GM23338 (cell line): Measurements from ENCODE around the gene RRBP1. TPM values are rescaled to one million over a fixed set of nuclear protein-coding genes. Genes with fewer than 3 reads are reported as not detected.

Source experiments
- ATAC-seq: fragments of 200-7000 bp; cut with Tn5 transposase; 3 replicates; pipeline ENCODE4 v1.9.1; 2020
- DNase-seq: peaks from one replicate; pipeline ENCODE4 v3.0.0-alpha.2; 2015; ENCODE audit warnings: low spot score
- H2AFZ ChIP-seq: fragments of 200-600 bp; sonication (generic); 2 replicates; pipeline ENCODE4 v1.8.0; 2016; ENCODE audit warnings: antibody characterized with exemption, mild to moderate bottlenecking, moderate library complexity
- H3F3A ChIP-seq: fragments of 200-600 bp; sonication (generic); replicated peaks from 2 replicates; pipeline ENCODE4 v1.8.0; 2017; ENCODE audit warnings: antibody characterized with exemption, mixed run types, low read depth
- H3K27ac ChIP-seq: fragments of 200-600 bp; sonication (generic); 2 replicates; pipeline ENCODE4 v1.6.1; 2016; ENCODE audit warnings: low read depth
- H3K27me3 ChIP-seq: fragments of 200-600 bp; sonication (generic); 2 replicates; pipeline ENCODE4 v1.8.0; 2016; ENCODE audit warnings: mild to moderate bottlenecking, mixed run types, moderate library complexity; ENCODE audit not compliant: insufficient read depth
- H3K36me3 ChIP-seq: fragments of 200-600 bp; sonication (generic); 2 replicates; pipeline ENCODE4 v1.8.0; 2016; ENCODE audit warnings: mild to moderate bottlenecking; ENCODE audit not compliant: insufficient read depth
- H3K4me1 ChIP-seq: fragments of 200-600 bp; sonication (generic); 2 replicates; pipeline ENCODE4 v1.8.0; 2016; ENCODE audit warnings: mild to moderate bottlenecking, moderate library complexity; ENCODE audit not compliant: insufficient read depth
- H3K4me2 ChIP-seq: fragments of 200-600 bp; sonication (generic); 2 replicates; pipeline ENCODE4 v1.7.1; 2017; ENCODE audit warnings: mixed run types
- H3K4me3 ChIP-seq: fragments of 200-600 bp; sonication (generic); 2 replicates; pipeline ENCODE4 v1.6.1; 2016; ENCODE audit warnings: mixed run types
- H3K79me2 ChIP-seq: fragments of 200-600 bp; sonication (generic); replicated peaks from 2 replicates; pipeline ENCODE4 v1.8.0; 2017; ENCODE audit warnings: mild to moderate bottlenecking; ENCODE audit not compliant: insufficient read depth
- H3K9me2 ChIP-seq: fragments of 200-600 bp; sonication (generic); 2 replicates; pipeline ENCODE4 v1.8.0; 2017; ENCODE audit not compliant: insufficient read depth
- H4K20me1 ChIP-seq: fragments of 200-600 bp; sonication (generic); replicated peaks from 2 replicates; pipeline ENCODE4 v1.8.0; 2017; ENCODE audit warnings: mild to moderate bottlenecking; ENCODE audit not compliant: insufficient read depth
- H3K27ac Mint-ChIP-seq: 2 replicates; pipeline ENCODE4 v1.8.0; 2020; ENCODE audit warnings: inconsistent platforms, mild to moderate bottlenecking, moderate library complexity, mixed read lengths
- H3K27me3 Mint-ChIP-seq: 3 replicates; pipeline ENCODE4 v1.8.0; 2022; ENCODE audit warnings: low read depth, mild to moderate bottlenecking, moderate library complexity, mixed read lengths, inconsistent platforms; ENCODE audit not compliant: insufficient read depth, poor library complexity
- H3K36me3 Mint-ChIP-seq: 3 replicates; pipeline ENCODE4 v1.8.0; 2021; ENCODE audit warnings: low read depth, mild to moderate bottlenecking, inconsistent platforms, moderate library complexity, mixed read lengths
- H3K4me1 Mint-ChIP-seq: 3 replicates; pipeline ENCODE4 v1.8.0; 2020; ENCODE audit warnings: mild to moderate bottlenecking, inconsistent platforms, mixed read lengths
- H3K4me3 Mint-ChIP-seq: 3 replicates; pipeline ENCODE4 v1.8.0; 2021; ENCODE audit warnings: moderate library complexity, mild to moderate bottlenecking, inconsistent platforms, mixed read lengths
- H3K9me3 Mint-ChIP-seq: 3 replicates; pipeline ENCODE4 v1.8.0; 2020; ENCODE audit warnings: moderate library complexity, mild to moderate bottlenecking, inconsistent platforms, mixed read lengths
- CREB1 ChIP-seq: fragments of 250-450 bp; sonication (Bioruptor Pico); IDR thresholded peaks from 2 replicates; pipeline ENCODE4 v1.5.0; 2020; ENCODE audit warnings: low read depth, mild to moderate bottlenecking, moderate library complexity
- CTCF ChIP-seq, 2 experiments: fragments of 200-600 bp in 1 of 2; sonication (generic) in 1 of 2; conservative IDR thresholded peaks; 2 replicates each; pipeline versions ENCODE4 v1.5.1 to v1.6.1; 2016 to 2017; ENCODE audit warnings: antibody characterized with exemption in 2 of 2, low read depth in 2 of 2, mild to moderate bottlenecking in 2 of 2, moderate library complexity in 1 of 2
- EZH2 ChIP-seq: fragments of 200-600 bp; sonication (generic); IDR thresholded peaks from one replicate; pipeline ENCODE4 v1.8.0; 2017; ENCODE audit warnings: antibody characterized with exemption, mild to moderate bottlenecking, low read depth; ENCODE audit not compliant: unreplicated experiment
- EZH2phosphoT487 ChIP-seq: fragments of 200-600 bp; sonication (generic); IDR thresholded peaks from one replicate; pipeline ENCODE4 v1.8.1; 2018; ENCODE audit warnings: antibody characterized with exemption; ENCODE audit not compliant: unreplicated experiment
- JUNB ChIP-seq: IDR thresholded peaks from one replicate; pipeline ENCODE4 v1.6.1; 2016; ENCODE audit warnings: antibody characterized with exemption; ENCODE audit not compliant: unreplicated experiment
- NANOG ChIP-seq: IDR thresholded peaks from 2 replicates; pipeline ENCODE4 v1.6.1; 2016; ENCODE audit warnings: antibody characterized with exemption, borderline replicate concordance
- POLR2AphosphoS5 ChIP-seq: IDR thresholded peaks from 2 replicates; pipeline ENCODE4 v1.6.1; 2016; ENCODE audit warnings: antibody characterized with exemption, low read depth
- REST ChIP-seq: IDR thresholded peaks from one replicate; pipeline ENCODE4 v1.6.1; 2018; ENCODE audit warnings: antibody characterized with exemption; ENCODE audit not compliant: unreplicated experiment
- STAT1 ChIP-seq: IDR thresholded peaks from one replicate; pipeline ENCODE4 v1.6.1; 2016; ENCODE audit warnings: antibody characterized with exemption; ENCODE audit not compliant: unreplicated experiment
- ZNF114 ChIP-seq: fragments of 250-450 bp; sonication (Bioruptor Pico); IDR thresholded peaks from 2 replicates; pipeline ENCODE4 v1.5.0; 2020; ENCODE audit warnings: mild to moderate bottlenecking, moderate library complexity
- ZNF331 ChIP-seq: fragments of 250-450 bp; sonication (Bioruptor Pico); IDR thresholded peaks from 2 replicates; pipeline ENCODE4 v1.5.0; 2020; ENCODE audit warnings: low read depth, mild to moderate bottlenecking, moderate library complexity
- ZNF462 ChIP-seq: fragments of 250-450 bp; sonication (Bioruptor Pico); IDR thresholded peaks from 2 replicates; pipeline ENCODE4 v1.5.0; 2020; ENCODE audit warnings: mild to moderate bottlenecking, moderate library complexity
- polyA plus RNA-seq: library from polyadenylated mRNA; unstranded; fragments of >200 nt; fragmentation: Nextera tagmentation; extraction: Ambion mirVana; gene quantifications from 2 replicates; pipeline ENCODE4 v1.2.1, GENCODE V29; 2016
- total RNA-seq: library from RNA; depleted of rRNA; stranded (reverse); fragments of >200 nt; shearing (Covaris generic); gene quantifications from 2 replicates; pipeline ENCODE4 v1.2.3, GENCODE V29; 2014
- TF ChIP-seq, protein P1 (sequence below): IDR thresholded peaks from 2 replicates; pipeline ENCODE4 v1.6.1; 2016; ENCODE audit warnings: antibody characterized with exemption

Gene RRBP1
- total and polyA plus RNA-seq, 2 experiments from 2014 or later = 105 to 113 TPM

- Mint-ChIP-seq H3K9me3 (peaks cover 2% of the 10 kb centered on the region; the same call in 2 of the 3 replicates), H3K36me3 (no peaks in the 10 kb centered on the region), H3K27me3 (peaks cover 7% of the 10 kb centered on the region), H3K4me3 (no peak overlapping the region), H3K4me1 (peaks cover 8% of the 10 kb centered on the region), H3K27ac (no peak overlapping the region)
- Histone ChIP-seq H3K36me3 (no peaks in the 10 kb centered on the region), H2AFZ (peak overlapping the region; percentile 99), H3K4me3 (no peak overlapping the region), H4K20me1 (no peaks in the 10 kb centered on the region), H3K27ac (no peak overlapping the region), H3K4me1 (peaks cover 5% of the 10 kb centered on the region), H3K4me2 (peak overlapping the region; percentile 43; the same call in 1 of the 2 replicates), H3K79me2 (no peaks in the 10 kb centered on the region), H3K9me2 (no peaks in the 10 kb centered on the region; the same call in 1 of the 2 replicates), H3F3A (no peaks in the 10 kb centered on the region), H3K27me3 (no peaks in the 10 kb centered on the region)
- ATAC-seq (peak; percentile 63; the same call in 2 of the 3 replicates), DNase-seq (peak; percentile 30)
- TF ChIP-seq, protein P1, sequence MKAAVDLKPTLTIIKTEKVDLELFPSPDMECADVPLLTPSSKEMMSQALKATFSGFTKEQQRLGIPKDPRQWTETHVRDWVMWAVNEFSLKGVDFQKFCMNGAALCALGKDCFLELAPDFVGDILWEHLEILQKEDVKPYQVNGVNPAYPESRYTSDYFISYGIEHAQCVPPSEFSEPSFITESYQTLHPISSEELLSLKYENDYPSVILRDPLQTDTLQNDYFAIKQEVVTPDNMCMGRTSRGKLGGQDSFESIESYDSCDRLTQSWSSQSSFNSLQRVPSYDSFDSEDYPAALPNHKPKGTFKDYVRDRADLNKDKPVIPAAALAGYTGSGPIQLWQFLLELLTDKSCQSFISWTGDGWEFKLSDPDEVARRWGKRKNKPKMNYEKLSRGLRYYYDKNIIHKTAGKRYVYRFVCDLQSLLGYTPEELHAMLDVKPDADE = no peak
- TF ChIP-seq ZNF331 (no peak), NANOG (no peak), EZH2phosphoT487 (no peak), ZNF114 (CRISPR knock-in tag) (no peak), EZH2 (no peak), ZNF462 (CRISPR knock-in tag) (no peak), POLR2AphosphoS5 (no peak), CTCF (conservative IDR thresholded peaks at IDR 0.05; ENCODE audit: low read depth in 2 of 2) (no peak), REST (no peak), CREB1 (CRISPR knock-in tag) (no peak), JUNB (no peak), STAT1 (no peak)
Measured at GRCh38 chr20:17693444-17694001, 11.5 kb upstream of the RRBP1 start.
